ENCODE measurements around the gene PHLPP1. TPM values are rescaled to one million over a fixed set of nuclear protein-coding genes. Genes with fewer than 3 reads are reported as not detected.

PHLPP1 gene
- total RNA-seq, 6 experiments from 2014 or later = 8.6 to 19.3 (median 17.0) TPM

- H3K27me3 ChIP-seq = no peaks in the 10 kb centered on the region
- intact Hi-C loops (cut with DNase I) = no loop called here
- peaks cover 0 to 42% (median 18%) of the 10 kb centered on the region in 4 donors for H3K36me3 ChIP-seq
- no peak overlapping the region for H3K4me3 ChIP-seq
- peaks cover 0 to 2% (median 0%) of the 10 kb centered on the region in 4 donors for H3K4me1 ChIP-seq
- DNase-seq = no peak
- no peak for ATAC-seq
- no peak overlapping the region for H3K27ac ChIP-seq
- TF ChIP-seq CTCF (IDR thresholded peaks at IDR 0.05) (no peak), POLR2A (IDR thresholded peaks at IDR 0.05) (no peak)
- no peaks in the 10 kb centered on the region for H3K9me3 ChIP-seq
- 65% methylated on average over 2 of the region's 3 CpGs for WGBS (ENCODE audit: insufficient coverage, low coverage, low lambda C conversion rate, missing lambda C conversion rate)
These were observed 259.0 kb downstream of the PHLPP1 start for GRCh38 chr18:62974388-62974787.

- TF ChIP-seq CTCF (IDR thresholded peaks at IDR 0.05) (no peak), POLR2A (IDR thresholded peaks at IDR 0.05) (no peak)
- DNase-seq = no peak
- ATAC-seq = no peak
- Histone ChIP-seq H3K27ac (no peak overlapping the region), H3K4me3 (no peak overlapping the region), H3K4me1 (peaks cover 0 to 6% (median 0%) of the 10 kb centered on the region in 4 donors), H3K27me3 (no peaks in the 10 kb centered on the region), H3K36me3 (peaks cover 0 to 40% (median 18%) of the 10 kb centered on the region in 4 donors), H3K9me3 (no peaks in the 10 kb centered on the region)
- 73% methylated on average over 3 of the region's 7 CpGs for WGBS (ENCODE audit: insufficient coverage, low coverage, low lambda C conversion rate, missing lambda C conversion rate)
- intact Hi-C loops (cut with DNase I) = no loop called here
These were observed 259.8 kb downstream of the PHLPP1 start for GRCh38 chr18:62974928-62975675.

GRCh38 chr18:62975785-62976184 is 260.4 kb downstream of the PHLPP1 start:
- H3K4me3 ChIP-seq = no peak overlapping the region
- intact Hi-C loops (cut with DNase I) = no loop called here
- H3K27ac ChIP-seq = no peak overlapping the region
- H3K4me1 ChIP-seq = peaks cover 0 to 6% (median 0%) of the 10 kb centered on the region in 4 donors
- peaks cover 0 to 38% (median 15%) of the 10 kb centered on the region in 4 donors for H3K36me3 ChIP-seq
- no peaks in the 10 kb centered on the region for H3K27me3 ChIP-seq
- ATAC-seq (no peak), DNase-seq (no peak)
- 67% methylated on average over 1 of the region's 2 CpGs for WGBS (ENCODE audit: insufficient coverage, low coverage, low lambda C conversion rate, missing lambda C conversion rate)
- TF ChIP-seq CTCF (IDR thresholded peaks at IDR 0.05) (no peak), POLR2A (IDR thresholded peaks at IDR 0.05) (no peak)
- H3K9me3 ChIP-seq = no peaks in the 10 kb centered on the region

- no peak for ATAC-seq
- intact Hi-C loops (cut with DNase I) = no loop called here
- no peak overlapping the region for H3K27ac ChIP-seq
- no peak for TF ChIP-seq CTCF (IDR thresholded peaks at IDR 0.05)
- no peak for TF ChIP-seq POLR2A (IDR thresholded peaks at IDR 0.05)
- WGBS (ENCODE audit: insufficient coverage, low coverage, low lambda C conversion rate, missing lambda C conversion rate) = 67% methylated on average over 4 of the region's 5 CpGs
- H3K9me3 ChIP-seq = no peaks in the 10 kb centered on the region
- H3K4me3 ChIP-seq = no peak overlapping the region
- no peaks in the 10 kb centered on the region for H3K27me3 ChIP-seq
- peaks cover 0 to 38% (median 14%) of the 10 kb centered on the region in 4 donors for H3K36me3 ChIP-seq
- no peak for DNase-seq
- peaks cover 0 to 6% (median 0%) of the 10 kb centered on the region in 4 donors for H3K4me1 ChIP-seq
These were observed 260.9 kb downstream of the PHLPP1 start for GRCh38 chr18:62976227-62976626.
